Measurements from ENCODE around the gene RSPO1.
A peak's percentile ranks its signal among the peaks of the same experiment; 100 is the strongest.

RSPO1 gene

GRCh38 chr1:37609994-37610393, 24.7 kb downstream of the RSPO1 start:
- Histone ChIP-seq H3K9ac (ENCODE audit: low read length) (no peak overlapping the region), H2BK120ac (ENCODE audit: insufficient read depth, low read length, poor library complexity) (no peak overlapping the region), H3K27me3 (ENCODE audit: insufficient read depth, low read length) (no peaks in the 10 kb centered on the region), H2AK5ac (ENCODE audit: low read length) (no peak overlapping the region), H4K8ac (ENCODE audit: low read depth, low read length) (no peak overlapping the region), H3K27ac (ENCODE audit: low read depth, low read length) (no peak overlapping the region), H3K4me2 (ENCODE audit: low read length) (no peak overlapping the region), H3K18ac (ENCODE audit: low read length) (no peak overlapping the region), H3K79me2 (ENCODE audit: control insufficient read depth, insufficient read depth, low read length, poor library complexity) (no peaks in the 10 kb centered on the region), H3K4ac (ENCODE audit: low read depth, low read length) (no peak overlapping the region), H3K14ac (ENCODE audit: low read length) (no peak overlapping the region), H2BK5ac (ENCODE audit: low read depth, low read length, poor library complexity) (no peak overlapping the region), H3K79me1 (ENCODE audit: low read length) (no peaks in the 10 kb centered on the region), H3K9me3 (ENCODE audit: insufficient read depth, low read depth, low read length) (no peaks in the 10 kb centered on the region), H3K4me3 (ENCODE audit: low read depth, low read length) (no peak overlapping the region), H4K12ac (ENCODE audit: low read depth, low read length) (no peak overlapping the region), H3K4me1 (ENCODE audit: control insufficient read depth in 1 of 2, insufficient read depth in 2 of 2, low read length in 2 of 2) (peaks cover 0 to 2% of the 10 kb centered on the region in 2 experiments), H4K91ac (ENCODE audit: low read depth, low read length) (no peak overlapping the region), H2BK12ac (ENCODE audit: low read length) (no peak overlapping the region), H2AFZ (ENCODE audit: insufficient read depth, low read length, poor library complexity) (no peak overlapping the region), H3K23ac (ENCODE audit: low read length) (no peak overlapping the region), H3K36me3 (ENCODE audit: control insufficient read depth in 1 of 2, insufficient read depth in 2 of 2, low read length in 2 of 2) (no peaks in the 10 kb centered on the region)
- WGBS (ENCODE audit: extremely low coverage, insufficient coverage, insufficient read length): no CpG with 5 or more reads among the region's 2 CpGs
- no peak for DNase-seq

GRCh38 chr1:37609002-37609401, 25.7 kb downstream of the RSPO1 start:
- Histone ChIP-seq H2BK12ac (ENCODE audit: low read length) (no peak overlapping the region), H3K27ac (ENCODE audit: low read depth, low read length) (no peak overlapping the region), H4K8ac (ENCODE audit: low read depth, low read length) (no peak overlapping the region), H3K9me3 (ENCODE audit: insufficient read depth, low read depth, low read length) (no peaks in the 10 kb centered on the region), H3K79me2 (ENCODE audit: control insufficient read depth, insufficient read depth, low read length, poor library complexity) (no peaks in the 10 kb centered on the region), H3K36me3 (ENCODE audit: control insufficient read depth in 1 of 2, insufficient read depth in 2 of 2, low read length in 2 of 2) (no peaks in the 10 kb centered on the region), H3K14ac (ENCODE audit: low read length) (no peak overlapping the region), H3K9ac (ENCODE audit: low read length) (no peak overlapping the region), H2BK120ac (ENCODE audit: insufficient read depth, low read length, poor library complexity) (no peak overlapping the region), H2BK5ac (ENCODE audit: low read depth, low read length, poor library complexity) (no peak overlapping the region), H3K23ac (ENCODE audit: low read length) (no peak overlapping the region), H3K27me3 (ENCODE audit: insufficient read depth, low read length) (no peaks in the 10 kb centered on the region), H4K12ac (ENCODE audit: low read depth, low read length) (no peak overlapping the region), H4K91ac (ENCODE audit: low read depth, low read length) (no peak overlapping the region), H3K79me1 (ENCODE audit: low read length) (no peaks in the 10 kb centered on the region), H3K4me2 (ENCODE audit: low read length) (no peak overlapping the region), H3K4me3 (ENCODE audit: low read depth, low read length) (no peak overlapping the region), H3K18ac (ENCODE audit: low read length) (no peak overlapping the region), H2AFZ (ENCODE audit: insufficient read depth, low read length, poor library complexity) (no peak overlapping the region), H3K4ac (ENCODE audit: low read depth, low read length) (no peak overlapping the region), H2AK5ac (ENCODE audit: low read length) (no peak overlapping the region), H3K4me1 (ENCODE audit: control insufficient read depth in 1 of 2, insufficient read depth in 2 of 2, low read length in 2 of 2) (peaks cover 0 to 2% of the 10 kb centered on the region in 2 experiments)
- no CpG with 5 or more reads among the region's 2 CpGs for WGBS (ENCODE audit: extremely low coverage, insufficient coverage, insufficient read length)
- DNase-seq: no peak

- no peak overlapping the region for H3K23ac ChIP-seq (ENCODE audit: low read length)
- no peak overlapping the region for H4K91ac ChIP-seq (ENCODE audit: low read depth, low read length)
- H3K18ac ChIP-seq (ENCODE audit: low read length): no peak overlapping the region
- H3K27me3 ChIP-seq (ENCODE audit: insufficient read depth, low read length): no peaks in the 10 kb centered on the region
- H2BK12ac ChIP-seq (ENCODE audit: low read length): no peak overlapping the region
- H3K9me3 ChIP-seq (ENCODE audit: insufficient read depth, low read depth, low read length): no peaks in the 10 kb centered on the region
- H3K4ac ChIP-seq (ENCODE audit: low read depth, low read length): no peak overlapping the region
- H2AFZ ChIP-seq (ENCODE audit: insufficient read depth, low read length, poor library complexity): no peak overlapping the region
- no peak overlapping the region for H2BK120ac ChIP-seq (ENCODE audit: insufficient read depth, low read length, poor library complexity)
- H3K9ac ChIP-seq (ENCODE audit: low read length): no peak overlapping the region
- peaks cover 0 to 2% of the 10 kb centered on the region in 2 experiments for H3K4me1 ChIP-seq (ENCODE audit: control insufficient read depth in 1 of 2, insufficient read depth in 2 of 2, low read length in 2 of 2)
- no peaks in the 10 kb centered on the region for H3K79me2 ChIP-seq (ENCODE audit: control insufficient read depth, insufficient read depth, low read length, poor library complexity)
- no peak overlapping the region for H4K12ac ChIP-seq (ENCODE audit: low read depth, low read length)
- no peak overlapping the region for H3K27ac ChIP-seq (ENCODE audit: low read depth, low read length)
- no peaks in the 10 kb centered on the region for H3K36me3 ChIP-seq (ENCODE audit: control insufficient read depth in 1 of 2, insufficient read depth in 2 of 2, low read length in 2 of 2)
- H3K4me2 ChIP-seq (ENCODE audit: low read length): no peak overlapping the region
- no CpG with 5 or more reads among the region's 15 CpGs for WGBS (ENCODE audit: extremely low coverage, insufficient coverage, insufficient read length)
- H4K8ac ChIP-seq (ENCODE audit: low read depth, low read length): no peak overlapping the region
- no peak overlapping the region for H2AK5ac ChIP-seq (ENCODE audit: low read length)
- no peak overlapping the region for H3K14ac ChIP-seq (ENCODE audit: low read length)
- DNase-seq: peak; percentile 70 to 95
- H2BK5ac ChIP-seq (ENCODE audit: low read depth, low read length, poor library complexity): no peak overlapping the region
- no peaks in the 10 kb centered on the region for H3K79me1 ChIP-seq (ENCODE audit: low read length)
- no peak overlapping the region for H3K4me3 ChIP-seq (ENCODE audit: low read depth, low read length)
These were observed 28.0 kb downstream of the RSPO1 start for GRCh38 chr1:37606481-37607263.

- Histone ChIP-seq H2BK5ac (ENCODE audit: low read depth, low read length, poor library complexity) (no peak overlapping the region), H3K18ac (ENCODE audit: low read length) (no peak overlapping the region), H3K4me2 (ENCODE audit: low read length) (no peak overlapping the region), H3K27ac (ENCODE audit: low read depth, low read length) (no peak overlapping the region), H2AFZ (ENCODE audit: insufficient read depth, low read length, poor library complexity) (no peak overlapping the region), H3K4ac (ENCODE audit: low read depth, low read length) (no peak overlapping the region), H4K12ac (ENCODE audit: low read depth, low read length) (no peak overlapping the region), H3K27me3 (ENCODE audit: insufficient read depth, low read length) (no peaks in the 10 kb centered on the region), H3K79me2 (ENCODE audit: control insufficient read depth, insufficient read depth, low read length, poor library complexity) (no peaks in the 10 kb centered on the region), H4K8ac (ENCODE audit: low read depth, low read length) (no peak overlapping the region), H2BK120ac (ENCODE audit: insufficient read depth, low read length, poor library complexity) (no peak overlapping the region), H3K9me3 (ENCODE audit: insufficient read depth, low read depth, low read length) (no peaks in the 10 kb centered on the region), H3K9ac (ENCODE audit: low read length) (no peak overlapping the region), H3K14ac (ENCODE audit: low read length) (no peak overlapping the region), H4K91ac (ENCODE audit: low read depth, low read length) (no peak overlapping the region), H3K4me3 (ENCODE audit: low read depth, low read length) (no peak overlapping the region), H3K4me1 (ENCODE audit: control insufficient read depth in 1 of 2, insufficient read depth in 2 of 2, low read length in 2 of 2) (peaks cover 0 to 2% of the 10 kb centered on the region in 2 experiments), H2BK12ac (ENCODE audit: low read length) (no peak overlapping the region), H3K79me1 (ENCODE audit: low read length) (no peaks in the 10 kb centered on the region), H2AK5ac (ENCODE audit: low read length) (no peak overlapping the region), H3K36me3 (ENCODE audit: control insufficient read depth in 1 of 2, insufficient read depth in 2 of 2, low read length in 2 of 2) (no peaks in the 10 kb centered on the region), H3K23ac (ENCODE audit: low read length) (no peak overlapping the region)
- peak; percentile 41 to 65 for DNase-seq
- WGBS (ENCODE audit: extremely low coverage, insufficient coverage, insufficient read length): no CpG with 5 or more reads among the region's 9 CpGs
These were observed 28.8 kb downstream of the RSPO1 start for GRCh38 chr1:37605806-37606474.

Measured in trophoblast cell (in vitro differentiated cells and primary cell).